ENCODE measurements around the gene SMIM5.
A peak's percentile ranks its signal among the peaks of the same experiment; 100 is the strongest.
"Not testable (repeated sequence)": the region's sequence is repeated elsewhere in the genome, so short reads cannot be mapped to it uniquely, and the experiment has no call there.

Gene SMIM5

GRCh38 chr17:75635610-75636202 lies 2.5 kb downstream of the SMIM5 start:
- in situ Hi-C loops (cut with HindIII; ENCODE audit: low pct_ligation_motif_present, low pct_unique_long_range_greater_than_20kb, low sequenced_read_pairs) = no loop called here
- no peak for DNase-seq

- DNase-seq = no peak
- in situ Hi-C loops (cut with HindIII; ENCODE audit: low pct_ligation_motif_present, low pct_unique_long_range_greater_than_20kb, low sequenced_read_pairs) = no loop called here
Measured at GRCh38 chr17:75636381-75637142, 3.3 kb downstream of the SMIM5 start.

- no peak for DNase-seq
- in situ Hi-C loops (cut with HindIII; ENCODE audit: low pct_ligation_motif_present, low pct_unique_long_range_greater_than_20kb, low sequenced_read_pairs) = no loop called here
Measured at GRCh38 chr17:75637143-75637538, 3.9 kb downstream of the SMIM5 start.

GRCh38 chr17:75637551-75637950 lies 4.3 kb downstream of the SMIM5 start:
- in situ Hi-C loops (cut with HindIII; ENCODE audit: low pct_ligation_motif_present, low pct_unique_long_range_greater_than_20kb, low sequenced_read_pairs) = no loop called here
- DNase-seq = no peak

GRCh38 chr17:75638039-75638438 lies 4.8 kb downstream of the SMIM5 start:
- in situ Hi-C loops (cut with HindIII; ENCODE audit: low pct_ligation_motif_present, low pct_unique_long_range_greater_than_20kb, low sequenced_read_pairs); DNase-seq: not testable (repeated sequence)

- in situ Hi-C loops (cut with HindIII; ENCODE audit: low pct_ligation_motif_present, low pct_unique_long_range_greater_than_20kb, low sequenced_read_pairs) = no loop called here
- no peak for DNase-seq
Measured at GRCh38 chr17:75638893-75639292, 5.7 kb downstream of the SMIM5 start.

GRCh38 chr17:75639327-75639726 lies 6.1 kb downstream of the SMIM5 start:
- no peak for DNase-seq
- in situ Hi-C loops (cut with HindIII; ENCODE audit: low pct_ligation_motif_present, low pct_unique_long_range_greater_than_20kb, low sequenced_read_pairs) = no loop called here

DNA sequence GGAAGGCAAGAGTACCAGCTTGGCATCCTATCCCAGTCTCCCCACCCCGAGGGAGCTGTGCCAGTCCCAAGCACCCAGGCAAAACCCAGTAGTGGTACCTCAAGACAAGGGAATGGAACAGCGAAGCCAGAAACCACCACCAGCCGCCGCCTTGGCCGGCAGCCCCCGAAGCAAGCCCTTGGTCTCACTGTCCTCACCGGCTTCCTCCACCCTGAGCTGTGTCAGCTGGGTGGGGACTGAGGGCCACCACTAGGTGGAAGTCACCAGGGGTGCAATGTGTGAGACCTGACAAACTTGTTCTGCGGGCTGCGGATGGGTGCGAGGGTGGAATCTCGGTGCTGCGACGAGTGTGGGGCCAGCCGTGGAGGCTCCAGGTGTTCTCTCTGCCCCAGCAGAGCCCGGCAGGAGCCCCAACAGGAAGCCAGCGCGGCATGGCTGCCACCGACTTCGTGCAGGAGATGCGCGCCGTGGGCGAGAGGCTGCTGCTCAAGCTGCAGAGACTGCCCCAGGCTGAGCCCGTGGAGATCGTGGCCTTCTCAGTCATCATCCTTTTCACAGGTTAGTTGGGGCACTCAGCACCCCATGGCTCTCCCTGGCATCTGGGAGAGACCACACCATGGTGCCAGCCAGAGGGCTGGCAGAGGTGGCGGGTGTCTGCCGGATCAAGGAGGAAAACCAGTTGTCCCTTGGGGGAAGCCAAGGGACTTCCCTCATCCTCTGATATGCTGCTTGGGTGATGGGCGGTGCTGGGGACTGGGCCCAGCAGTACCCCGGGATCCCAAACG lies 6.7 kb downstream of the SMIM5 start:
- in situ Hi-C loops (cut with HindIII; ENCODE audit: low pct_ligation_motif_present, low pct_unique_long_range_greater_than_20kb, low sequenced_read_pairs) = no loop called here
- DNase-seq = no peak

DNA sequence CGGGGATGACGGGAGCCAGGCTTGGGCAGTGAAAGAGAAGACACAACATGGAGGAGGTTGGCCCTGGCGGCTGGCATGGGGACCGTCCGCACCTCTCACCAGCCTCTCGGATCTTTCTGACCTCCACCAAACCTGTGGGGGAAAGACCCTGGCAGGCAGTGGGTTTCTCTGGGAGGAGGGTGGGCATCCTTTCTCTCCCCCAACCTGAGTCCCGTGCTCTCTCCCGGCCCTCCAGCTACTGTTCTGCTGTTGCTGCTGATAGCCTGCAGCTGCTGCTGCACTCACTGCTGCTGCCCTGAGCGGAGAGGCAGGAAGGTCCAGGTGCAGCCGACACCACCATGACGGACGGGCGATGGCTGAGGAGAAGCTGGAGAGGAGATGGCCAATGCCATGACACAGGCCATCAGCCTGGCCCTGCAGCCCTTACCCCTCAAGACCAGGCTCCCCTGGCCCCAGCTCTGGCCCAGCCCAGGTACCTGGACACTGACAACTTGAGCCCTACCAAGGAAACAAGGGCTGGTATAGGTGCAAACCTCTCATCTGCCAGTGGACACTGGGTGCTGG lies 7.4 kb downstream of the SMIM5 start:
- in situ Hi-C loops (cut with HindIII; ENCODE audit: low pct_ligation_motif_present, low pct_unique_long_range_greater_than_20kb, low sequenced_read_pairs) = no loop called here
- no peak for DNase-seq

GRCh38 chr17:75641343-75641742 lies 8.1 kb downstream of the SMIM5 start:
- DNase-seq = peak; percentile 76
- in situ Hi-C loops (cut with HindIII; ENCODE audit: low pct_ligation_motif_present, low pct_unique_long_range_greater_than_20kb, low sequenced_read_pairs) = no loop called here

DNA sequence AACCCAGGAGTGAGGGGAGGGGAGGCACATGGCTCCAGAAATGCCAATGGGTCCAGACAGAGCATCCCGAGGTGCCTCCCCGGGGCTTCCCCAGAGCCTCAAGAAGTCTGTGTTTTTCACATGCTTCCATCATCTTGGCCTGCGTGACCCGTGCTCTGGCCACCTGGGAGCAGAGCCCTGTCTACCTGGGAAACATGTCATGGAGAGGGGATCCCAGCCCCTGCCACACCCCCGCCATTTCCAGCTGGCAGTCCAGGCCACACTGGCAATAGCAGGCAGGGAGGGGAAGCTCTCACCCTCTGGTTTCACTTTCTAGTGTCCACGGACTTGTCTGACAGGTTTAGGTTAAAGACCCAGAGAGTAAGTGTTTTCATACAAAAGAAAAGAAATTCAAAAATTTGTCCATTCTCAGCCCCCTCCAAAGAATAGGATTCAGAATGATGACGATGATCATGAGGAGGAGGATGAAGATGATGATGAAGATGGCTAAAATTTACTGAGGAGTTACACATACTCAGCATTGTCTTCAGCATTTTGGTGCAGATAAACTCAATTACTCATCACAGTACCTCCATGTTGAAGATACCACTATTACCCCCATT lies 9.0 kb downstream of the SMIM5 start:
- peak; percentile 19 for DNase-seq
- in situ Hi-C loops (cut with HindIII; ENCODE audit: low pct_ligation_motif_present, low pct_unique_long_range_greater_than_20kb, low sequenced_read_pairs) = no loop called here

GRCh38 chr17:75642784-75643642 lies 9.8 kb downstream of the SMIM5 start:
- DNase-seq = no peak
- in situ Hi-C loops (cut with HindIII; ENCODE audit: low pct_ligation_motif_present, low pct_unique_long_range_greater_than_20kb, low sequenced_read_pairs) = no loop called here

- in situ Hi-C loops (cut with HindIII; ENCODE audit: low pct_ligation_motif_present, low pct_unique_long_range_greater_than_20kb, low sequenced_read_pairs) = no loop called here
Measured at GRCh38 chr17:75643643-75644017, 10.4 kb downstream of the SMIM5 start.

GRCh38 chr17:75645501-75645888 lies 12.3 kb downstream of the SMIM5 start:
- in situ Hi-C loops (cut with HindIII; ENCODE audit: low pct_ligation_motif_present, low pct_unique_long_range_greater_than_20kb, low sequenced_read_pairs) = no loop called here
- DNase-seq = peak; percentile 96

More at GRCh38 chr17:75643643-75644017, 10.4 kb downstream of the SMIM5 start:
- no peak for DNase-seq

GRCh38 chr17:75645889-75646637 lies 12.8 kb downstream of the SMIM5 start:
- peak; percentile 98 for DNase-seq
- in situ Hi-C loops (cut with HindIII; ENCODE audit: low pct_ligation_motif_present, low pct_unique_long_range_greater_than_20kb, low sequenced_read_pairs) = no loop called here

DNA sequence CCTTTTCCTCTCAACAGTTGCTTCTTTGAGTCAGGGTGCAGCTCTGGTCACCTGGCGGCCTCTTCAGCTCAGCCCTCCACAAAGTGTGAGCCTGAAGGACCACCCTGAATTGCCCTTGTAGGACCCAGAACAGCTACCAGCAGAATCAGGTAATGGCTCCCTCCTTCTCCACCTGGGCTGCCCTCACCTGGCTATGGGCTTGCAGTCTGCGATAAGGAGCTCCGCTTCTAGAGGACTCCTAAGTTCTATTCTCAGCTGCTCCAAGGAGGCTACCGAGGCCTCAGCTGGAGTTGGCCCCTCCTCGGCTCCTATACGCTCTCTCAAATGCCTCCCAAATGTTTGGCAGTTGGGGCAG lies 13.4 kb downstream of the SMIM5 start:
- in situ Hi-C loops (cut with HindIII; ENCODE audit: low pct_ligation_motif_present, low pct_unique_long_range_greater_than_20kb, low sequenced_read_pairs) = no loop called here
- DNase-seq = no peak

GRCh38 chr17:75647061-75647460 lies 13.8 kb downstream of the SMIM5 start:
- in situ Hi-C loops (cut with HindIII; ENCODE audit: low pct_ligation_motif_present, low pct_unique_long_range_greater_than_20kb, low sequenced_read_pairs) = no loop called here
- no peak for DNase-seq

DNA sequence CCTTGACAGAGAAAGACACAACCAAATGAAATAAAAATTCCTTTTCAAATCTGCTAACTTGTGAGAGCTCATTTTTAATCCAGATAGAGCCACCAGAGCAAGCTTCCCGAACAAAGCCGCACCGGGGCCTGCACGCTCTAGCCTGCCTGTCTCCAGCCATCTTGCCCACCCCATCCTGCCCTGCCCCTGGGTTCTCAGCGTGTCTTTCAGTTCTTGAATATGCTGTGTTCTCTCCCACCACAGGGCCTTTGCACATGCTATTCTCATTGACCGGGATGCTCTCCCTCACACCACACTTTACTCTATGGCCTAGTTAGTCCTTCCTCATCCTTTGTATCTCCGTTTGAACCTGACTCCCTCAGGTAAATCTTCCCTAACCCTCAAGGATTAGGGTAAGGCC lies 14.7 kb downstream of the SMIM5 start:
- in situ Hi-C loops (cut with HindIII; ENCODE audit: low pct_ligation_motif_present, low pct_unique_long_range_greater_than_20kb, low sequenced_read_pairs) = no loop called here
- DNase-seq = no peak
